HL-60 (cell line): Measurements from ENCODE around the gene EBF3.

ENCODE experiments used
- CTCF ChIP-seq: IDR thresholded peaks from one replicate; pipeline ENCODE4 v1.5.1; 2011; ENCODE audit warnings: low read length, control low read depth, inconsistent platforms; ENCODE audit not compliant: insufficient read depth
- POLR2AphosphoS5 ChIP-seq: IDR thresholded peaks from 2 replicates; pipeline ENCODE4 v1.6.1; 2012; ENCODE audit warnings: low read depth
- TF ChIP-seq, protein P1 (sequence below): IDR thresholded peaks from 2 replicates; pipeline ENCODE4 v1.6.1; 2012; ENCODE audit warnings: low read depth; ENCODE audit not compliant: insufficient replicate concordance

- TF ChIP-seq CTCF (no peak), POLR2AphosphoS5 (no peak)
- TF ChIP-seq, protein P1, sequence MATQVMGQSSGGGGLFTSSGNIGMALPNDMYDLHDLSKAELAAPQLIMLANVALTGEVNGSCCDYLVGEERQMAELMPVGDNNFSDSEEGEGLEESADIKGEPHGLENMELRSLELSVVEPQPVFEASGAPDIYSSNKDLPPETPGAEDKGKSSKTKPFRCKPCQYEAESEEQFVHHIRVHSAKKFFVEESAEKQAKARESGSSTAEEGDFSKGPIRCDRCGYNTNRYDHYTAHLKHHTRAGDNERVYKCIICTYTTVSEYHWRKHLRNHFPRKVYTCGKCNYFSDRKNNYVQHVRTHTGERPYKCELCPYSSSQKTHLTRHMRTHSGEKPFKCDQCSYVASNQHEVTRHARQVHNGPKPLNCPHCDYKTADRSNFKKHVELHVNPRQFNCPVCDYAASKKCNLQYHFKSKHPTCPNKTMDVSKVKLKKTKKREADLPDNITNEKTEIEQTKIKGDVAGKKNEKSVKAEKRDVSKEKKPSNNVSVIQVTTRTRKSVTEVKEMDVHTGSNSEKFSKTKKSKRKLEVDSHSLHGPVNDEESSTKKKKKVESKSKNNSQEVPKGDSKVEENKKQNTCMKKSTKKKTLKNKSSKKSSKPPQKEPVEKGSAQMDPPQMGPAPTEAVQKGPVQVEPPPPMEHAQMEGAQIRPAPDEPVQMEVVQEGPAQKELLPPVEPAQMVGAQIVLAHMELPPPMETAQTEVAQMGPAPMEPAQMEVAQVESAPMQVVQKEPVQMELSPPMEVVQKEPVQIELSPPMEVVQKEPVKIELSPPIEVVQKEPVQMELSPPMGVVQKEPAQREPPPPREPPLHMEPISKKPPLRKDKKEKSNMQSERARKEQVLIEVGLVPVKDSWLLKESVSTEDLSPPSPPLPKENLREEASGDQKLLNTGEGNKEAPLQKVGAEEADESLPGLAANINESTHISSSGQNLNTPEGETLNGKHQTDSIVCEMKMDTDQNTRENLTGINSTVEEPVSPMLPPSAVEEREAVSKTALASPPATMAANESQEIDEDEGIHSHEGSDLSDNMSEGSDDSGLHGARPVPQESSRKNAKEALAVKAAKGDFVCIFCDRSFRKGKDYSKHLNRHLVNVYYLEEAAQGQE, result no peak
Observed at GRCh38 chr10:129857242-129857960, 106.7 kb downstream of the EBF3 start.
